ENCODE data around the gene DRD4. TPM values are rescaled to one million over a fixed set of nuclear protein-coding genes. Genes with fewer than 3 reads are reported as not detected.
A peak's percentile ranks its signal among the peaks of the same experiment; 100 is the strongest.

DRD4 gene
- total and polyA plus RNA-seq, 2 of the 13 experiments (the other 11 are each of a cell fraction or from before 2014, with no cell fraction given) = 0.09 to 0.13 TPM

GRCh38 chr11:657691-658126 lies 20.6 kb downstream of the DRD4 start (continued):
- TF ChIP-seq NR2F2 (IDR thresholded peaks at IDR 0.05; ENCODE audit: borderline replicate concordance, low read depth) = 0 out of 2 replicates have a peak, but pooled peaks have one; percentile 18
- TF ChIP-seq SALL1 (CRISPR knock-in tag; IDR thresholded peaks at IDR 0.05) = peak; percentile 66
- no peak for TF ChIP-seq ZBTB2 (CRISPR knock-in tag; IDR thresholded peaks at IDR 0.05; ENCODE audit: low read depth)
- 0 out of 2 replicates have a peak, but pooled peaks have one; percentile 22 for TF ChIP-seq NCOA2 (CRISPR knock-in tag; IDR thresholded peaks at IDR 0.05)
- peak; percentile 79 for TF ChIP-seq RXRA (CRISPR knock-in tag; IDR thresholded peaks at IDR 0.05)
- peak; percentile 52; the same call in 1 of the 2 replicates for TF ChIP-seq HNF1B (CRISPR knock-in tag; IDR thresholded peaks at IDR 0.05)
- TF ChIP-seq HDAC1 (CRISPR knock-in tag; IDR thresholded peaks at IDR 0.05) = peak; percentile 51

DNA sequence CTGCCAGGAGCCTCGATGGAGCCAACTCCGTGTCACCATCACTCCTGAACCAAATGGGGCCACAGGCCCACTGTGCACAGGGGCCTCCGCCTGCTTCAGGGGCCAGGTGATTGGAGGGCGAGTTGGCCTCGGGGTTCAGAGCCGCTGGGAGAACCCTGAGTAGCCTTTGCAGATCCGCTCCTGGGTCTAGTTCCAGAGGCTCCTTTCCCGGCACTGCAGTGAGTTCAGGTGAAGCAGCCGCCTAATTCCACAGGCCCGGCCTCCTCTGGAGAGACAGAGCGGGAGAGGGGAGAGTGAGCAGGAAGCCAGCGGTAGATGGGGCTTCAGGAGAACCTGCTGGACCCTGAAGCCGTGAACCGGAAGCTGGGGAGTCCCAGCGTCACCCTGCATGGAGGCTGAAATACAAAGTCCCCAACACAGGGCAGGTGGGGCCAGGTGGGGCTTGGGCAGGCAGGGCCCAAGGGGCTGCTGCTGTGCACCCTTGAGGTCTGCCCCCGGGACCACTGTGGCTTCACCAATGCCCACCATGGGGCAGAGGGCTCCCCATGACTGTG lies 22.5 kb downstream of the DRD4 start:
- intact Hi-C loops (cut with micrococcal nuclease; ENCODE audit: unreplicated experiment) (loop anchor here (10.0 kb wide), 1 partner anchor 45 kb away; the partner anchor contains the start of gene EPS8L2), in situ Hi-C loops (cut with HindIII; ENCODE audit: extremely low pct_ligation_motif_present, low pct_unique_long_range_greater_than_20kb) (loop anchor here (5.0 kb wide), 2 partner anchors 68 to 108 kb away; no protein-coding TSS in a partner anchor)
- ChIA-PET CTCF (ENCODE audit: low intra/inter-chr PET ratio, low total read pairs) (no interaction called here), POLR2A (interaction anchor here (1.2 kb wide), 1 partner anchor 39 kb away, joined by 3 read pairs; no protein-coding TSS in a partner anchor)
- Histone ChIP-seq H3K9me3 (ENCODE audit: low read length) (no peaks in the 10 kb centered on the region), H4K20me1 (ENCODE audit: insufficient read depth, low read length) (peaks cover 17% of the 10 kb centered on the region; the same call in 1 of the 2 replicates), H2AFZ (ENCODE audit: low read length) (no peak overlapping the region), H3K4me3 (replicated peaks in 1 of 3; ENCODE audit: insufficient read depth in 1 of 3, low read depth in 2 of 3, low read length in 3 of 3) (no peak overlapping the region), H3K4me2 (ENCODE audit: low read depth, low read length) (no peak overlapping the region), H3K4me1 (ENCODE audit: insufficient read depth, low read length) (peaks cover 41% of the 10 kb centered on the region), H3K27me3 (ENCODE audit: control insufficient read depth in 1 of 2, insufficient read depth in 2 of 2, low read length in 2 of 2) (no peaks in the 10 kb centered on the region), H3K36me3 (replicated peaks in 1 of 2; ENCODE audit: control insufficient read depth in 1 of 2, insufficient read depth in 2 of 2, low read length in 2 of 2) (peaks cover 16 to 40% of the 10 kb centered on the region in 2 experiments; a peak in 4 of 5 replicates), H3K9ac (ENCODE audit: insufficient read depth, low read depth, low read length) (no peak overlapping the region), H3K79me2 (ENCODE audit: insufficient read depth, low read length) (no peaks in the 10 kb centered on the region), H3K27ac (ENCODE audit: extremely low read length, insufficient read depth, low read length) (no peak overlapping the region)
- ATAC-seq (no peak), FAIRE-seq (no peak), DNase-seq (ENCODE audit: low spot score) (no peak)
- no TSS peak for BruUV-seq (replicated peaks)
- 98% methylated on average over 15 of the region's 16 CpGs for WGBS (ENCODE audit: low lambda C conversion rate)
- TF ChIP-seq ZBTB39 (CRISPR knock-in tag; IDR thresholded peaks at IDR 0.05) (no peak), TSC22D2 (CRISPR knock-in tag; IDR thresholded peaks at IDR 0.05; ENCODE audit: borderline replicate concordance) (no peak), TBX3 (IDR thresholded peaks at IDR 0.05; ENCODE audit: borderline replicate concordance) (no peak), PRDM15 (CRISPR knock-in tag; IDR thresholded peaks at IDR 0.05) (no peak), RARG (CRISPR knock-in tag; IDR thresholded peaks at IDR 0.05; ENCODE audit: low read depth) (no peak), CAMTA2 (CRISPR knock-in tag; IDR thresholded peaks at IDR 0.05; ENCODE audit: borderline replicate concordance) (no peak)

All from HepG2 (cell line).